HG03280 (cell line): ENCODE measurements around the gene HGFAC.
"Not testable (repeated sequence)": the region's sequence is repeated elsewhere in the genome, so short reads cannot be mapped to it uniquely, and the experiment has no call there.

Source experiments
- ATAC-seq: cut with Tn5 transposase; IDR thresholded peaks from one replicate; pipeline ENCODE4 v1.9.1; 2021; ENCODE audit warnings: mild to moderate bottlenecking, moderate library complexity; ENCODE audit not compliant: unreplicated experiment

Gene HGFAC

DNA sequence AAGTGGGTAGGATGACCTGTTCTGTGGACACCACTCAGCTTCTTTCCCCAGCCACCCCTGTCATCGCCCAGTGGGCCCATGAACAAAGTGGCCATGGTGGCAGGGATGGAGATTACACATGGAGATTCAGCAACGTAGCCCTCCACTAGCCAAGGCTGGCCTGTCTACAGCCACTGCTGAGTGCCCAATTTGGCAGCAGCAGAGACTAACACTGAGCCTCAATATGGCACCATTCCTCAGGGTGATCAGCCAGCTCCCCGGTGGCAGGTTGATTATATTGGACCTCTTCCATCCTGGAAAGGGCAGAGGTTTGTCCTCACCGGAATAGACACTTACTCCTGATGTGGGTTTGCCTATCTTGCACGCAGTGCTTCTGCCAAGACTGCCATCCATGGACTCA, 17.4 kb downstream of the HGFAC start:
- ATAC-seq = not testable (repeated sequence)

DNA sequence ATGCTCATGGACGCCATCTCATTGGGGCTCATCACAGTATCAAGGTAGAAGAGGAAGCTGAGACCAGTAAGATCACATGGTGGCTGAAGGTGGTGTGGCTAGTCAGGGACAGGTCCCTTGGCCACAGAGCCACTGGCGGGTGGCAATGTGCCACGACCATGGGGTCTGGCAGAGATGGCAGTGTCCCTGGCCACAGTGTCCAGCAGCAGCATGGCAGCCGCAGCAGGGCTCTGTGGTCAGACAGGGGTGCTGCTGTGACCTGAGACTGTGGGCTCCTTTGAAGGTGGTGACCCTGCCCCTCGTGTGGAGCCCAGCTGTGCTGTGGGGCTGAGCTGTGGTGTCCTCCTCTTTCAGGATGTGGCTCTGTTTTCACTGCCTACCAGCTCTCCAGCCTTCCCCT, 19.2 kb downstream of the HGFAC start:
- ATAC-seq = no peak

DNA sequence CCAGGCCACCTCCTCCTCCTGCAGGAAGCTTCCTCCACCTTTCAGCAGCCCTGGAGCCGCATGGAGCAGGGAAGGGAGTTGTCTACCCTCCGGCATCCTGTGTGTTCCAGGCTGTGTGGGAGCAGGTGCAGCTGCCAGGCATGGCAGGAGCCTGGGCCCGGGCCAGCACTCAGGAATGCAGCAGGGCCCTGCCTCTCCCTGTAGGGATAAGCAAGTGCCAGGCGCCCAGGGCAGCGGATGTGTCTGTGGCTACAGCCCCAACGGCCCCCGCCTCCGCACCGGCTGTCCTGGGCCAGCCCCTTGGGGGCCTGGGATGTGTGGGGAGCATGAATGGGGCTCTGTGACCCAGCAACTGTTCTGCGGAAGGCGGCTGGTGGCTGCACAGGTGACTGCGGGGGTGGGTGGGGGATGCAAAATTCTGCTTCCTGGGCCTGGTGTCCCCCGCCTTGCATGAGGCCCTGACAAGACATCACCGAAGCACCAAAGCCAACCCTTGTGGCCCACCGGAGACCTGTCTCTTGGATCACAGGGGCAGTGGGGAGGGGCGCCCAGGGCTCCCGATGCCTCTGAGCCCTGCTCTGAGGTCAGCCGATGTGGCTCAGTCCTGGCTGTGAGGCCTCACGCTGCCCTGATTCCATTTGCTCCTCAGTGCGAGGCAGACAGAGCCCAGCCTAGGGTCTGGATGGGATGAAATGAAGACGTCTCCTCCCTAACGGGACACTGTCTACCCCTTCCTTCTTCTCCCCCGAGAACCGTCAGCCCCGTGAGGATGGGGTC, 19.9 kb downstream of the HGFAC start:
- ATAC-seq = no peak

DNA sequence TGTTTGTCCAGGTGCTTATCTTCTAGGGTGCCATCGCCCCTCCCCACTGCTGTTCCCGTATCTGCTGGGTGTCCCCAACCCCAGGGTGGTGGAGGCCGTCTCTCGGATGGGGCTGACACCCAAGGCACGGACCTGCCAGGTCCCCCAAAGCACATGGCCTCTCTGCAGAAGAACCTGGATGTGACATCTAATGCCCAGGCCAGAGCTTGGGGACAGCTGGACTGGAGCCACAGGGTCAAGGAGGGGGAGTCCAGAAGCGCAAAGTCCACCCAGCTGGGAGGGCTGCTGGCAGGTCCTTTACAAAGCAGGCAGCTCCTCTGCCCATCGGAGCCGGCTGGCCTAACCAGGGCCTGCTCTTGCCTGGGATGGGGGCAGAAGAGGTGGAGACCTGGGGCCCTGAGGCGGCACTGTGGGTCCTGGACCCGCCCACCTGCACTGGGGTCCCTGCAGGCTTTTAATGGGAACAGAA, 20.6 kb downstream of the HGFAC start:
- no peak for ATAC-seq

DNA sequence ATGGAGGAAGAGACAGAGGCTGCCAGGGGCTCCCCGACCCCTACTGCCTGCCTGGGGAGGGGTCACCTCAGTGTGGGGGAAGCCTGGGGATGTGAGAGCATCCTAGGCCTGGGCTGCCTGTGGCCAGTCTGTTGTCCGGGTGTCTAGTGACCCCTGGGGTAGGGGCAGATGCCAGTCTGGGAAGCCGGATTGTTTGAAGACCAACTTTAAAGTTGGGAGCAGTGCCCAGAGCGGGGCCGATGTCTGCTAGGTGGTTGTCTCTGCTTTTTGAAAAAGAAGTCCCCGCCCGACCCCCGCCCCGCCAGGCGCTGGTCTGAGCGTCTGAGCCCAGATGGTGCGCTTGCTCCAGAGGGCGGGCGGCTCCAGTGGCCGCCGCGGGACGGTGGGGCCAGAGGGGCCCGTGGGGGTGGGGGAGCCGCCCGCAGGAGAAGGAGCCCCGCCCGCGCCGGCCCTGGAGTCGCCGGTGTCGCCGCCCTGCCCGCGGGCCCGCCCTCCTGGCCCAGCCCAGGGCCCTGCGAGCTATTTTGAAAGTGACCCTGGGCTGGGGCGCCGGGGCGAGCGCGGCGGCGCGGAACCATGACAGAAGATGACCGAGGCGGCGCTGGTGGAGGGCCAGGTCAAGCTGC, 21.1 kb downstream of the HGFAC start, which contains the start of gene DOK7:
TSS of gene DOK7 (plus strand) at position 517 of the 626 bp plus-strand sequence. CDS start at position 587, 70 bp downstream.
- ATAC-seq = no peak

DNA sequence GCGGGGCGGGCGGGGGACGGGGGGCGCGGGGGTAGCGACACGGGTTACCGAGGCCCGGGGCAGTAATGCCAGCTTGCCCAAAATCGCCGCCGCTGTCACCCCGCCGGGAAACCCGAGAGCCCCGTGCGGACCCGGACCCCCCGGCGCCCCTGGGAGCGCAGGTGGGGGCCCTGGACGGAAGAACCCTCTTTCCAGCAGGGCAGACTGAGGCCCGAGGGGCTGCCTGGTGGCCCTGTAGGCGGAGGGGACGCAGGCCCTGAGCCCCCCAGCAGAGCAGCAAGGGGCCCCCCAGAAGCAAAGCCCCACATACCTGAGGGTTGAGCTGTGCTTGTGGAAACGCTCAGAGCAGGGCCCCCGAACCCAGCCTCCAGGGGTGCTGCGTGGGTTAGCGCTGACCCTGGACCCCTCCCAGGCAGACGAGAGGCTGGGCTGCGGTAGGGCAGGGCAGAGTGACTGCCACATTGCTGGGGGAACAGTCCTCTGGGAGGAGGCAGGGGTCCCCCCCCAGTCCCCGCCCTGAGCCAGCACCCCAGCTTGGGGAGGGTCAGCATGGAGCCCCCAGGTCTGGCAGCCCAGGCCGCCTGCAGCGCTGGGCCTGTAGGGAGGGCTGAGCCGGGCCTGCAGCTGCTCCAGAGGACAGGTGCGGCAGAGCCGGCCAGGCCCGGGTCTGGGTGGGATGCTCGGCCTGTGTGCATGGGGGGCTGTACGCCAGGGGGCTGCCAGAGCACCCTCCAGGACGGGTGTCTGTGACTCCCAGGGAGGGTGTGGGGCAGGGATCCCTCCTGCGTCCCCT, 22.0 kb downstream of the HGFAC start:
- no peak for ATAC-seq

DNA sequence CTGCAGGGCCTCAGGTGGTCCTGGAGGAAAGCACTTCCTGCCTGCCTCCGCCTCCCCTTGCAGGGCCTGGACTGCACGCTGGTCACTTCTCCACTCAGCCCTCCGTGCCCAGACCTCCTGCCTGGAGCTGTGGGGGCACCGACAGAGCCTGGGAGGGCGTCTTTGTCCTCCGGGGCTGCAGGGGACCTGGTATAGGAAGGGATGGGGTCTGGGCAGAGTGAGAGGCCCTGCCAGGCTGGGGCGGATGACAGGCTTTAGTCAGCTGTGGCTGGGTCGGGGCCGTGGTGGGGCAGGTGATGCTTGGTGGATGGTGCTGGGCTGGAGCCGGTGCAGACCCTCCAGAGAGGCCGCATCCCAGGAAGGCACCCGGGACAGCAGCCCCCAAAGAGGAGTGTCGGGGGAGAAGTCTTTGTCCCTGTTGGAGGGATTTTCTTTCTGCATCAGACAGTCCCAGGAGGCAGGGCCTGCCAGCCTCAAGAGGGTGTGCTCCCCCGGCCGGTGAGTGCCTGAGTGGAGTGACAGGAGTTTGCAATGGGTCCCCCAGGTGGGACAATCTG, 22.7 kb downstream of the HGFAC start:
- no peak for ATAC-seq

DNA sequence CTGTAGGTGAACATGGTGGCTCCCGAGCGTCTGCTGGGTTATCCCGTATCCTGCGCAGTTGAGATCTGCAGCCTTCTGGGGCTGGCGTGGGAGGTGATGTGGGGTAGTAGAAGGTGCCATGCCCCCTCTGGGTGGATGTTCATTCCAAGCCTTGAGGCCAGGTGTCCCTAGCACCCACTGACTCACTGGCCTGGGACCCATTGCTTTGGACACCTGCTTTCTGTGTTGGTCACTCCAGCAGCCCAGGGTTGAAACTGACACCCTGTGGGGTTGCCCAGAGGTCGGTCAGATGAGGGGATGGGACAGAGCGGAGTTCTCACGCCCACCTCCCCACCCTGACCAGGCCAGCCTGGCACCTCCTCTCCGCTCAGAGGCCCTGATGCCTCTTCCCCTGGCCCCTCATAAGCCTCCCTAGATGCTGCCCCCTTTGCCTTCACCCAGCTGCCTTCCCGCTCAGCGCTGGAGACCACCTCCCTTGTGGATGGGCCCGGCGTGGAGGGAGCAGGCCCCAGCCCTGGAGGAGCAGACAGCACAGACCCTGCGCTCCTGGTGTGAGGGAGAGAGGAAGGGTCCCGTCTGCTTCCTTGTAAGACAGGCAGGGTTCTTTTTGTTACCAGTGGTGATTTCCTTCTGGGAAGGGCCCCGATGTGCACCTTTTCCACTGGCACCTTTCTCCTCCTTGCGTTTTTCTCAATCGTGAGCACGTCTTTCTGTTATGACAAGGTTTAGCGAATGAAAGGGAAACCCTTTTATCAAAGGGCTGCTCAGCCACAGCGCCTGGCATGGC, 23.3 kb downstream of the HGFAC start:
- no peak for ATAC-seq

DNA sequence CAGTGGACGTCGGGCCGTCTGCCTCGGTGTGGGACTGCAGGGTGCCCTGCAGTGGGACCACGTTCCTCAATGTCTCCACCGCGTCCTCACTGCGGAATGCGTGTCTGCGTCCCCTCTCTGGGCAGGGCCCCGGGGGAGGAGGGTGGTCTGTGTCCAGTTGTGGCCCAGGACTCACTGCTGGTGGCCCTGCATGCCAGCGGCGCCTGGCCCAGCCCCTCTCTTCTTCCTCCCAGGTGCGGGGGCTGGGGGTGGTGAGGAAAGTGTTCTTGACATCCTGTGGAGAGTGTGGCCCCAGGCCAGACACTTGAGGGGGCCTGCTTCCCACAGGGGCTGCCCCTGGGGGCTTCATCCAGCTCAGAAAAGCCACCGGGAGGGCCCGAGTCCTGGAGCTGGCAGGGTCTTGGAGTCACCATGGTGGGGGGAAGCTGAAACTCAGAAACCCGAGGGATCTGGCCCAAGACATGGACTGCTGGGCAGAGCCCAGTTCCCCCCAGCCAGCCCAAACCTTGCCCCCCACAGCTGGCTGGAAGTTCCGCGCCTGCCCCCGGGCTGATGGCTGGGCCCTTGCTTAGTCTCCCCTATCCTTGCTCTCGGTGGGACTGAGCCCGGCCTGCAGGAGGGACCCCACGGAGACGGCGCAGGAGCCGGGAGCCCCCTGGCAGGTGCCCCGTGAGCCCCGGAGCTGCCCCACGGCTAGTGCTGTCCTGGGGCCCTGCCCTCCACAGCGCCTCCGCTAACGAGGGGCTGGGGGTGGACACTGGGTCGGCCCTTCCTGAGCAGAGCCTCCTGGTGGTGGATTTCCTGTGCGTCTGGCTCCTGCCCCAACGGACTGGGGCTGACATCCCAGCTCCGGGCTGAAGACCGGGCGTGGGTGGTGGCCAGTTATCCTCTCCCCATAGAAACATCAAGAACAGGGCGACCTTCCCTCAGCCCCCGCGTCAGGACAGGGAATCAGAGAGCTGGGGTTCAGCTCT, 24.2 kb downstream of the HGFAC start:
- no peak for ATAC-seq

DNA sequence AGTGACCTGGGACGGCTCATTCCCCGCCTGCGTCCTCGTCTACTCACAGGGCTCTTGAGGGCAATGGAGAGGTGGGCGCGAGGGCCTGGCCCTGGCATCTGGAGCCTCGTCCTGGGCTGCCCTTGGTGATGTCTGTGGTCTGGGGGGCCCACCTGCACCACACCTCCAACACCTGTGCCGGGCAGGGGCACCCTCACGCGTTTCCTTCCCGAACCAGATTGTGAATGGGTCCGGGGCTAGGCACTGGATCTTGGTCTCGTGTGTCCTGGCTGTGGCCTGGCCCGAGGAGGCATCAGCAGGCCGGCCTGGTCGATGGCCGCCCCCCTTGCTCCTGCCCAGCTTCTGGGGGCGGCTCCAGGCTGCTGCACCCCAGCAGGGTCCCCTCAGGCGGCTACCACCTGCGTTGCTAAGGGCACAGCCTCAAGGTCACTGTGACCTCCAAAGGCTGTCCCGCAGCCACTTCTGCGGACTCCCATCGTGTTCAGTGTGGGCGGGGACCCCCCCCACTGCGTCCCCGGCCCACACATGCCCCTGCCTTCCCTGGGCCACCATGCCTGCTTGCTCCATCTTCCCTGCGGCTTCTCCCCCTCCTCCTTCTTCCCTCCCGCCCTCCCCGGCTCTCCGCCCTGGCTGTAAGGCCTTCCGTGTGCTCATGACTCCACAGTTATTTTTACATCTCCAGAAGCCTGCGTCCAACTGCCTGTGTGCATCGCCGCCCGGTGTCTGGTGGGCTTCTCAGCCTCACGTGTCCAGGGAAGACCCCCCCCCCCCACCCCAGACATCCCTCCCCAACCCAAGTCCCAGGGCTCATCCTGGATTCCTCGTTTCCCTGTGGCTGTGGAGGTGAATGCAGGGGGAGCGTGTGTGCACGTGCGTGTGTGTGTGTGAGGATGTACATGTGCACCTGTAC, 25.2 kb downstream of the HGFAC start:
- ATAC-seq = no peak

DNA sequence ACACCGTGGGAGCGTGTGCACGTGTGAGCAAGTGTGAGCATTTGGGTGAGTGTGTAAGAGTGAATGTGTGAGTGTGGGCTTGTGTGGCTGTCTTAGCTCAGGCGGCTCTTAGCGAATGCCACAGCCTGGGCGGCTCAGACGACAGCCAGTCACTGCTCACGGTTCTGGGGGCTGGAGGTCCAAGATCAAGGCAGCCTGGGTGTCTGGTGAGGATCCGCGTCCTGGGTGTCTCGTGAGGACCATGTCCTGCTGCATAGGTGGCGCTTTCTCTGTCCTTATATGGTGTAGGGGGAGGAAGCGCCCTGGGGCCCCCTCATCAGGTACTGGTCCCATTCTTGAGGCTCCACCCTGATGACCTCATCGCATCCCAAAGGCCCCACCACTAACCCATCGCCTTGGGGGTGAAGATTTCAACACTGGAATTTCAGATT, 25.8 kb downstream of the HGFAC start:
- ATAC-seq = no peak

DNA sequence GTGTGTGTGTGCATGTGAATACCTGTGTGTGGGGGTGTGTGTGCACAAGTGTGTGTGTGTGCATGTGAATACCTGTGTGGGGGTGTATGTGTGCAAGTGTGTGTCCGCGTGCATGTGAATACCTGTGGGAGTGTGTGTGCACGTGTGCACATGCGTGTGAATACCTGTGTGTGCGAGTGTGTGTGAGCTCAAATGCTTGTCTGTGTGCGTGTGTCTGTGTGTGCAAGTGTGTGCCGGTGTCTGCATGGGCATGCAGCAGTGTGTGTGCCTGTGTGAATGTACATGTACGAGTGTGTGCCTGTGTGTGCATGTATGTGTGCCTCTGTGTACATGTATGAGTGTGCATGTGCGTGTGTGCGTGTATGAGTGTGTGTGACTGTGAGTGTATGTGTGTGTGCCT, 26.4 kb downstream of the HGFAC start:
- no peak for ATAC-seq

DNA sequence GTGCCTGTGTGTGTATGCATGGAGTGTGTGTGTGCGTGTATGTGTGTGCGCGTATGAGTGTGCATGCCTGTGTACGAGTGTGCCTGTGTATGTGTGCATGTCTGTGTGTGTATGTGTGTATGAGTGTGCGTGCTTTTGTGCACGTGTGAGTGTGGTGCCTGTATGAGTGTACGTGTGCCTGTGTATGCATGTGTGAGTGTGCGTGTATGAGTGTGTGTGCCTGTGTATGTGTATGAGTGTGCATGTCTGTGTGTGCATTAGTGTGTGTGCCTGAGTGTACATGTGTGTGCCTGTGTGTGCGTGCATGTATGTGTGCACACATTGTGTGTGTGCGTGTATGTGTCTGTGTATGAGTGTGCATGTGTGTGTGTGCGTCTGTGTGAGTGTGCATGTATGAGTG, 27.0 kb downstream of the HGFAC start:
- ATAC-seq = no peak

DNA sequence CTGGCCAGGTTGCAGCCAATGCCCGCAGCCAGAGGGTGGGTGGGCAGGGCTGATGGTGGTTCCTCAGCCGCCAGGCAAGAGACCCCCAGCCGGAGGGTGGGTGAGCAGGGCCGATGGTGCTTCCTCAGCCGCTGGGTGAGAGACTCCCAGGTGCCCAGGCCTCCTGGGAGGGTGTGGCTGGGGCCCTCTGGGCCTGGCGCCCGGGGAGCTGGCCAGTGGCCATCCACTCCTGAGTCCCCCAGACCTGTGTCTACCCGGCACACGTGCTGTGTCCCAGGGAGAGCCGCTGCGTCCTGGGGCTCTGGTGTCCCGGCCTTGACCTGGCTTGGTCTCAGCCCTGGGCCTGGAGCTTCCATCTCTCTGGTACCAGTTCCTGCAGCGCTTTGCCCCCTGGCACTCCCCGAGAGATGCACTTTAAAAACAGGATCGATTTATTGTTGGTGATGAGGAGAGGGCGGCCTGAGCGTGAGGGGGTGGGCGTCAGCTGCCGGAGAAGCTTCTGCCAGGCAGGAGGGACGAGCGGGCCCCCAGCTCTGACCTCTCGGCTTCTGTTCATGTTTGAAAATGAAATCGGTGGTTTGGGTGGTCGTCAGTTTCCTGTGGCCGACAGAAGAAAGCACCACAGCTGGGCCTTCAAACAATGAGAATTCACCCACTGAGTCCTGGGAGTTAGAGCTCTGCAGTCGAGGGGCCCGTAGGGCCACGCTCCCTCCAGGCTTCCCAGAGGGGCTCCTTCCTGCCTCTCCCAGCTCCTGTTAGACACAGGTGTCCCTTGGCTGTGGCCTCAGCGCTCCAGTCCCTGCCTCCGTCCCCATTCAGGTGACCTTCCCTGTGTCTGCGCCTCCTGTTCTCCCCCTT, 27.8 kb downstream of the HGFAC start:
- ATAC-seq = no peak

DNA sequence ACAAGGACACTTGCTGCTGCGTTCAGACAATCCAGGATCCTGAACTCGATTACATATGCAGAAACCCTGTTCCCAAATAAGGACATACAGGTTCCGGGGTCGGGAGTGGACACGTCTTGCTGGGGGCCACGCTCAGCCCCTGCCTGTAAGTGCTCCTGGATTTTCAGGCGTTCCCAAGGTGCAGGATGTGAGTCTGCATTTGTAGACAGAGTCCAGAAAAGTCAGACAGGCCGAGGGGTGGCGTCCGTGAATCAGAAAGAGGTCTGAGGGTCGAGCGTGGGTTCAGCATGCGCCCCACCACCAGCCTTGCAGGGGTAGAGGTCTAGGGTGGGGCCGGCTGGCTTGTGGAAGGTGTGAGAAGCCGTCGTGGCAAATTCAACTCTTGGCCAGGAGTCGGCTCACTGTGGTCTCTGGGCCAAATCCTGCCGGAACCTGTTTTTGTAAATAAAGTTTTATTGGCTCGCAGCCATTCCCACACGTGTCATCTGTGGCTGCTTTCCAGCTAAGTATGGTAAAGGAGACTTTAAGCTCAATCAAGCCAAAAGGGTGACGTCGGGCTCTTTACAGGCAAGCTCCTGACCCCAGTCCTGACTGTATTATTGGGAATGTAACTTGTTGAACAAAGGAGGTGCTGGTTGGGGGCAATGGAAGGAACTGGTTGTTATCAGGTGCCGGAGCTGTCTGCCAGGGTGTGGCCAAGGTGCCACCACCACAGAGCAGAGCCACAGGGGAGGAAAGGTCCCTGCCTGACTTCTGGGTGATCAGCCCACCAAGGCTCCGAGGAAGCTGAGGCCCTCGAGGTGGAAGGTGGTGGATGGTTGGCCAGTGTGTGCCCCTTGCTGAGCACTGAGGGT, 28.7 kb downstream of the HGFAC start:
- no peak for ATAC-seq

DNA sequence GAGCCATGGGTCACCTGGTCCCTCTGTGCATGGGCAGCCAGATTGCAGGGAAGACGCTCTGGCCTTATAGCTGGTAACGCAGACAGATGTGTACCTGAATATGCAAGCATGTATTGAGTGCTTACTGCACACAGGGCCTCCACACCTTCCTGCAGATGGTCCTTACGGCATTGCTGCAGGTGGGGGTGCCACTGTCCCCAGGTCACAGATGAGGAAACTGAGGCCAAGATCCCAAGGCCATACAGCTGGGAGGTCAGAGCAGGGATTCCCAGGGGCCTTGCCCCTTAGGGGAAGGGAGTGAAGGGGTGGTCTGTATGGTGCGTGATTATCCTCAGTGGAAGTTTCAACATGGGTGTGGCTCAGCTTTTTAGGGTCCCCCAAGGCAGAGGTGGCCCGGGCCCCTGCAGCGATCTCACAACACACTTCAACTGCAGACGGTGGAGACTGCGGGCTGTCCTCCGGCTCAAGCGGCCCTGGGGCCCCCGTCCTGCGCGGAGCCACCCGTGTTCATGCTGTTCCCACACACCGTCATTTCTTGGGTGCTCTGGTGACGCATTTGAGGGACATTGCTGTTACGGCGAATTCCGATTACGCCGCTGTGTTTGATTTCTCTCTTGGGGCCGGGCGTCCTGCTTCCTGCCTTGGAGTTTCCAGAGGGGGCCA, 29.5 kb downstream of the HGFAC start:
- ATAC-seq = no peak
